ENCODE measurements around the gene FBLN7.

GRCh38 chr2:112134120-112134519 is 4.1 kb upstream of the FBLN7 start:
- TF ChIP-seq CTCF (conservative IDR thresholded peaks at IDR 0.05) (no peak), EZH2 (IDR thresholded peaks at IDR 0.05; ENCODE audit: low read depth) (no peak)

All from PC-9 (cell line).